Measurements from ENCODE around the gene SCGB1C1. TPM values are rescaled to one million over a fixed set of nuclear protein-coding genes. Genes with fewer than 3 reads are reported as not detected.

Gene SCGB1C1
- total and polyA plus RNA-seq, 2 of the 8 experiments (the other 6 are each of a cell fraction or from before 2014, with no cell fraction given), result not detected

DNA sequence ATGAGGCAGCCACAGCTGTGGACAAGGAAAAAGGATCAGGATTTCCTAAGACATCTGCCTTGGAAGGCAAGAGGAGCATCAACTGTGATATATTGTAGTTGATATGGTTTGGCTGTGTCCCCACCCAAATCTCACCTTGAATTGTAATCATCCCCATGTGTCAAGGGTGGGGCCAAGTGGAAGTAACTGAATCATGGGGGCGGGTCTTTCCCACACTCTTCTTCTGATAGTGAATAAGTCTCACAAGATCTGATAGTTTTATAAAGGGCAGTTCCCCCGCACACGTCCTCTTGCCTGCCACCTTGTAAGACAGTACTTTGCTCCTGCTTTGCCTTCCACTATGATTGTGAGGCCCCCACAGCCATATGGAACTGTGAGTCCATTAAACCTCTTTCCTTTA lies 24.8 kb downstream of the SCGB1C1 start:
- FAIRE-seq (no peak), DNase-seq (ENCODE audit: low read depth in 1 of 2, low spot score in 2 of 2) (no peak)
- Histone ChIP-seq H4K20me1 (replicated peaks in 1 of 2; ENCODE audit: control insufficient read depth in 1 of 2, insufficient read depth in 2 of 2, low read length in 2 of 2) (peaks cover 0 to 1% of the 10 kb centered on the region in 2 experiments), H3K27ac (ENCODE audit: low read depth, low read length) (no peak overlapping the region), H3K4me3 (ENCODE audit: extremely low read depth in 1 of 4, insufficient read depth in 2 of 4, low read depth in 3 of 4, low read length in 4 of 4) (no peak overlapping the region), H3K9me3 (ENCODE audit: insufficient read depth in 2 of 2, low read depth in 1 of 2, low read length in 1 of 2) (no peaks in the 10 kb centered on the region), H2BK120ac (replicated peaks; ENCODE audit: low read depth, low read length) (no peak overlapping the region), H2BK5ac (ENCODE audit: low read depth, low read length) (no peak overlapping the region), H3K23ac (ENCODE audit: insufficient read length) (no peak overlapping the region), H3K36me3 (ENCODE audit: control insufficient read depth in 2 of 4, insufficient read depth in 4 of 4, low read length in 3 of 4) (peaks cover 9 to 25% (median 16%) of the 10 kb centered on the region in 4 experiments), H4K8ac (ENCODE audit: extremely low read depth, insufficient read depth, low read length) (no peak overlapping the region), H4K91ac (replicated peaks; ENCODE audit: insufficient read length, low read length) (no peak overlapping the region), H3K79me2 (ENCODE audit: control insufficient read depth in 1 of 2, insufficient read depth in 2 of 2, low read length in 2 of 2) (no peaks in the 10 kb centered on the region), H3K56ac (replicated peaks; ENCODE audit: insufficient read length, low read depth, low read length) (no peak overlapping the region), H3K23me2 (ENCODE audit: low read depth, low read length) (no peaks in the 10 kb centered on the region), H3K14ac (ENCODE audit: insufficient read length) (no peak overlapping the region), H2AFZ (ENCODE audit: low read length) (no peak overlapping the region), H3K4me2 (ENCODE audit: insufficient read depth in 1 of 2, low read depth in 2 of 2, low read length in 2 of 2) (no peak overlapping the region), H3K18ac (ENCODE audit: extremely low read depth, low read length) (no peak overlapping the region), H3K9ac (replicated peaks in 1 of 4; ENCODE audit: extremely low read depth in 1 of 4, low read depth in 3 of 4, low read length in 3 of 4) (no peak overlapping the region), H2BK12ac (ENCODE audit: low read depth, low read length) (no peak overlapping the region), H2BK15ac (ENCODE audit: low read length) (no peak overlapping the region), H3K79me1 (ENCODE audit: low read depth, low read length) (no peaks in the 10 kb centered on the region), H3K27me3 (replicated peaks in 1 of 4; ENCODE audit: control insufficient read depth in 3 of 4, extremely low read depth in 1 of 4, insufficient read depth in 3 of 4, low read length in 3 of 4) (no peaks in the 10 kb centered on the region), H4K5ac (ENCODE audit: insufficient read length, low read depth, low read length) (no peak overlapping the region), H3K4me1 (replicated peaks in 1 of 4; ENCODE audit: control insufficient read depth in 3 of 4, insufficient read depth in 4 of 4, low read length in 3 of 4) (no peaks in the 10 kb centered on the region), H2AK5ac (ENCODE audit: low read depth, low read length) (no peak overlapping the region), H3K4ac (replicated peaks; ENCODE audit: insufficient read length, low read depth, low read length) (no peak overlapping the region), H2BK20ac (ENCODE audit: low read length) (no peak overlapping the region)
- no peak for TF ChIP-seq CBX8 (IDR thresholded peaks at IDR 0.05; ENCODE audit: borderline replicate concordance, low read depth, low read length)
- ChIA-PET CTCF (ENCODE audit: partially characterized antibody) (interaction anchor here (1.7 to 2.1 kb wide), 2 partner anchors 33 to 144 kb away, joined by 6 to 8 read pairs; no protein-coding TSS in a partner anchor), POLR2A (ENCODE audit: partially characterized antibody) (interaction anchor here (1.6 to 8.7 kb wide), 4 partner anchors 8 to 153 kb away, joined by 5 to 99 read pairs (median 7); partner anchors contain the start of genes B4GALNT4, PSMD13 and SIRT3)
- WGBS, 2 experiments (ENCODE audit: extremely low coverage in 1 of 2, insufficient coverage in 1 of 2, insufficient read length in 1 of 2, insufficient replicate concordance in 2 of 2, low coverage in 1 of 2, low lambda C conversion rate in 2 of 2, missing lambda C conversion rate in 1 of 2), result 94% methylated on average over 3 of the region's 3 CpGs; no CpG with 5 or more reads in 1 of the 2 experiments

All from H1 (cell line).